Esophagus squamous epithelium (tissue), 4 donors: ENCODE measurements around the gene FOXI1.

Experiments
- CTCF ChIP-seq, 6 experiments: fragments of 450-650 bp in 4 of 6; fragments of 200-600 bp in 2 of 6; sonication (generic) in 2 of 6; IDR thresholded peaks; one replicate each; pipeline ENCODE4 v1.5.1; 2016 to 2019; ENCODE audit warnings: antibody characterized with exemption in 6 of 6, mild to moderate bottlenecking in 4 of 6, moderate library complexity in 4 of 6
- POLR2A ChIP-seq, 4 donors: fragments of 450-650 bp; IDR thresholded peaks; one replicate each; pipeline ENCODE4 v1.6.1; 2017; ENCODE audit warnings: antibody characterized with exemption in 4 of 4, mild to moderate bottlenecking in 4 of 4, moderate library complexity in 3 of 4

- TF ChIP-seq CTCF (IDR thresholded peaks at IDR 0.05) (no peak), POLR2A (IDR thresholded peaks at IDR 0.05) (no peak)
These were observed 39.8 kb downstream of the FOXI1 start for GRCh38 chr5:170145462-170145861.
